Measurements from ENCODE around the gene GSN. TPM values are rescaled to one million over a fixed set of nuclear protein-coding genes. Genes with fewer than 3 reads are reported as not detected.

The GSN gene
- total and polyA plus RNA-seq, 10 of the 15 experiments (the other 5 are each of a cell fraction or from before 2014, with no cell fraction given) = 0.66 to 9.2 (median 6.2) TPM

DNA sequence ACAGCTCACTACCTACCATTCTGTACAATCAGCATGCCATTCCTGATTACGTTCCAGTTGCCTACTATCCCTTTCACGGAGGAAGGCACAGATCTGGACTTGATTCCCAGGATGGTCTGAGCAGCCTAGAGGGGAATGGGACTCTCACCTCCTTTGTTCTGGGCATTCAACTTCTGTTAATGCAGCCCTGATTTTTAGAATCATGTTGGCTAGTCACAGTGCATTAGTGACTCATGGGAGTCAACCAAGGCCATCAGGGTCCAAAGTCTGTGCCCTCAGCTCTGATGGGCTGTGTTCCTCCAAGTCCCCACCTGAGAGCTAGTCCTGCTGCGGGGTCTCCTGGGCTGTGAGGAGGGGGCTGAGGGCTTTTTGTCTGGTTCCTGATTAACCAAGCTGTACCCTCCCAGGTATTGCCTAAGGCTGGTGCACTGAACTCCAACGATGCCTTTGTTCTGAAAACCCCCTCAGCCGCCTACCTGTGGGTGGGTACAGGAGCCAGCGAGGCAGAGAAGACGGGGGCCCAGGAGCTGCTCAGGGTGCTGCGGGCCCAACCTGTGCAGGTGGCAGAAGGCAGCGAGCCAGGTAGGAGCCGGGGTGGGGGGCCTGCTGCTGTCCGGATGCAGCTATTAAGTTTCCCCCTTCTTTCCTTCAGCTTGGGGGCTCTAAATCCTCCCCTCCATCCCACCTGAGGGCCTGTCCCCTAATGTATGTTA lies 59.1 kb downstream of the GSN start:
- Histone ChIP-seq H3K4me2 (ENCODE audit: control insufficient read depth, insufficient read depth) (no peak overlapping the region), H2AFZ (ENCODE audit: control insufficient read depth, low read depth, low read length) (no peak overlapping the region), H3K27ac (ENCODE audit: control insufficient read depth, insufficient read depth) (no peak overlapping the region), H3K27me3 (replicated peaks in 1 of 2; ENCODE audit: control insufficient read depth in 2 of 2, insufficient read depth in 2 of 2, low read length in 1 of 2) (no peaks in the 10 kb centered on the region), H3K36me3 (ENCODE audit: control insufficient read depth in 2 of 2, insufficient read depth in 2 of 2, low read length in 1 of 2) (peaks cover 2 to 3% of the 10 kb centered on the region in 2 experiments; a peak in 3 of 4 replicates), H4K20me1 (ENCODE audit: control insufficient read depth, insufficient read depth) (no peaks in the 10 kb centered on the region), H3K9ac (ENCODE audit: control insufficient read depth, insufficient read depth, low read length) (no peak overlapping the region), H3K9me3 (replicated peaks; ENCODE audit: control insufficient read depth, insufficient read depth, low read length) (no peaks in the 10 kb centered on the region), H3K79me2 (ENCODE audit: control insufficient read depth, insufficient read depth, low read length) (no peaks in the 10 kb centered on the region), H3K4me3 (no peak overlapping the region), H3K4me1 (ENCODE audit: control insufficient read depth, insufficient read depth, low read length) (peaks cover 8% of the 10 kb centered on the region)
- ChIA-PET RAD21 (ENCODE audit: unreplicated experiment) (no interaction called here), SMC1A (ENCODE audit: uncharacterized antibody, unreplicated experiment) (interaction anchor here (0.5 to 1.0 kb wide), 2 partner anchors 51 to 571 kb away, joined by 3 read pairs; no protein-coding TSS in a partner anchor), CTCF (interaction anchor here (0.6 to 2.0 kb wide), 8 partner anchors 13 to 105 kb away, joined by 3 to 6 read pairs (median 3); no protein-coding TSS in a partner anchor), POLR2A (no interaction called here)
- DNase-seq (ENCODE audit: low read depth, low spot score) (no peak), FAIRE-seq (no peak), ATAC-seq (no peak)
- intact Hi-C loops (cut with micrococcal nuclease; ENCODE audit: unreplicated experiment) (no loop called here), in situ Hi-C loops (cut with MboI) (no loop called here)
- BruUV-seq (replicated peaks) = no TSS peak
- 82% methylated on average over 11 of the region's 11 CpGs for WGBS (ENCODE audit: insufficient coverage, insufficient replicate concordance, low lambda C conversion rate, missing lambda C conversion rate)
- TF ChIP-seq ZZZ3 (IDR thresholded peaks at IDR 0.05; ENCODE audit: control insufficient read depth, insufficient read length, low read depth) (no peak), NRF1 (conservative IDR thresholded peaks at IDR 0.05; ENCODE audit: low read depth, low read length) (no peak), ZBTB4 (CRISPR knock-in tag; IDR thresholded peaks at IDR 0.05) (no peak), TCF7 (IDR thresholded peaks at IDR 0.05; ENCODE audit: borderline replicate concordance) (no peak), RELA (IDR thresholded peaks at IDR 0.05; ENCODE audit: borderline replicate concordance, partially characterized antibody) (no peak), EED (IDR thresholded peaks at IDR 0.05; ENCODE audit: low read depth) (no peak), HDAC6 (IDR thresholded peaks at IDR 0.05; ENCODE audit: unreplicated experiment) (no peak), SIN3A (IDR thresholded peaks at IDR 0.05; ENCODE audit: low read depth, low read length) (no peak), ZNF384 (IDR thresholded peaks at IDR 0.05; ENCODE audit: borderline replicate concordance, low read depth, low read length) (no peak), MYB (IDR thresholded peaks at IDR 0.05; ENCODE audit: borderline replicate concordance, low read depth, low read length) (no peak), RBBP5 (conservative IDR thresholded peaks at IDR 0.05) (no peak), ATF2 (IDR thresholded peaks at IDR 0.05; ENCODE audit: low read length) (no peak), ZNF24 (IDR thresholded peaks at IDR 0.05) (no peak), CBX3 (IDR thresholded peaks at IDR 0.05; ENCODE audit: borderline replicate concordance, low read depth) (no peak), USF2 (IDR thresholded peaks at IDR 0.05; ENCODE audit: borderline replicate concordance, low read depth, low read length) (no peak), SRF (IDR thresholded peaks at IDR 0.05; ENCODE audit: low read depth in 2 of 2, low read length in 2 of 2) (no peak), CREB1 (IDR thresholded peaks at IDR 0.05; ENCODE audit: low read depth) (no peak)
- TF ChIP-seq, protein P1, sequence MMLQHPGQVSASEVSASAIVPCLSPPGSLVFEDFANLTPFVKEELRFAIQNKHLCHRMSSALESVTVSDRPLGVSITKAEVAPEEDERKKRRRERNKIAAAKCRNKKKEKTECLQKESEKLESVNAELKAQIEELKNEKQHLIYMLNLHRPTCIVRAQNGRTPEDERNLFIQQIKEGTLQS (IDR thresholded peaks at IDR 0.05; ENCODE audit: borderline replicate concordance, extremely low read depth, low read depth, low read length) = no peak
